K562 (cell line): Measurements from ENCODE around the gene HKDC1. TPM values are rescaled to one million over a fixed set of nuclear protein-coding genes. Genes with fewer than 3 reads are reported as not detected.

Source experiments
- ARID2 ChIP-seq: fragments of 450-650 bp; IDR thresholded peaks from 2 replicates; pipeline ENCODE4 v1.6.1; 2017; ENCODE audit warnings: antibody characterized with exemption, mild to moderate bottlenecking
- BACH1 ChIP-seq: fragments of 200-800 bp; sonication (Bioruptor generic); IDR thresholded peaks from 2 replicates; pipeline ENCODE4 v1.6.1; 2016; ENCODE audit warnings: missing genetic modification characterization, missing compliant biosample characterization
- FOXK1 ChIP-seq: sonication (generic); formaldehyde crosslinking; IDR thresholded peaks from 2 replicates; pipeline ENCODE4 v1.8.0; 2022; ENCODE audit warnings: missing genetic modification reagents, mild to moderate bottlenecking, borderline replicate concordance
- HBP1 ChIP-seq: fragments of 450-650 bp; formaldehyde crosslinking; IDR thresholded peaks from 2 replicates; pipeline ENCODE4 v1.4.0; 2022; ENCODE audit warnings: missing genetic modification characterization
- HMGN3 ChIP-seq: IDR thresholded peaks from 2 replicates; pipeline ENCODE4 v1.6.1; 2011; ENCODE audit warnings: borderline replicate concordance, low read depth, mild to moderate bottlenecking, mixed read lengths, low read length; ENCODE audit not compliant: insufficient read length; ENCODE audit errors: extremely low read depth
- HMGXB4 ChIP-seq: sonication (generic); formaldehyde crosslinking; IDR thresholded peaks from 2 replicates; pipeline ENCODE4 v1.8.1; 2023; ENCODE audit warnings: mild to moderate bottlenecking, missing genetic modification reagents
- KAT2B ChIP-seq: IDR thresholded peaks from one replicate; pipeline ENCODE4 v1.6.1; 2012; ENCODE audit warnings: low read depth, mild to moderate bottlenecking, control low read depth, inconsistent platforms, low read length, moderate library complexity
- MAZ ChIP-seq, 2 experiments: fragments of 450-650 bp in 1 of 2; sonication (generic) in 1 of 2; formaldehyde crosslinking; IDR thresholded peaks in 1 of 2; conservative IDR thresholded peaks in 1 of 2; 2 replicates each; pipeline versions ENCODE4 v1.4.0 to v1.5.0; 2020; ENCODE audit warnings: mild to moderate bottlenecking in 1 of 2, missing genetic modification reagents in 1 of 2
- MEIS2 ChIP-seq: fragments of 450-650 bp; IDR thresholded peaks from 2 replicates; pipeline ENCODE4 v1.6.1; 2014; ENCODE audit warnings: mild to moderate bottlenecking; ENCODE audit not compliant: partially characterized antibody
- NR4A1 ChIP-seq, 2 experiments: fragments of 250-450 bp in 1 of 2; fragments of 450-650 bp in 1 of 2; sonication (Bioruptor Pico) in 1 of 2; IDR thresholded peaks; 2 replicates each; pipeline versions ENCODE4 v1.4.0 to v1.6.1; 2016 to 2020; ENCODE audit warnings: mild to moderate bottlenecking in 2 of 2, missing compliant biosample characterization in 1 of 2, missing genetic modification characterization in 1 of 2, moderate library complexity in 1 of 2
- RB1 ChIP-seq: fragments of 450-650 bp; IDR thresholded peaks from 2 replicates; pipeline ENCODE4 v1.6.1; 2017; ENCODE audit warnings: low read depth, mild to moderate bottlenecking
- SMC3 ChIP-seq: conservative IDR thresholded peaks from 2 replicates; pipeline ENCODE4 v1.6.1; 2011; ENCODE audit warnings: low read depth, low read length, improper control_type of control experiment; ENCODE audit not compliant: insufficient read depth
- TARDBP ChIP-seq: fragments of 450-650 bp; IDR thresholded peaks from 2 replicates; pipeline ENCODE4 v1.6.1; 2016
- TBL1XR1 ChIP-seq, 2 experiments: IDR thresholded peaks; 2 replicates each; pipeline ENCODE4 v1.6.1; 2012; ENCODE audit warnings: improper control_type of control experiment in 2 of 2, low read length in 2 of 2, mild to moderate bottlenecking in 1 of 2
- TBP ChIP-seq: optimal IDR thresholded peaks from 2 replicates; pipeline ENCODE3; 2011; ENCODE audit warnings: low read depth, low read length, improper control_type of control experiment
- ZBED1 ChIP-seq: IDR thresholded peaks from 2 replicates; pipeline ENCODE4 v1.6.1; 2014
- ZNF224 ChIP-seq: sonication (generic); formaldehyde crosslinking; IDR thresholded peaks from 2 replicates; pipeline ENCODE4 v1.8.0; 2022; ENCODE audit warnings: mild to moderate bottlenecking, missing genetic modification reagents
- ZNF584 ChIP-seq: fragments of 200-800 bp; sonication (Bioruptor generic); IDR thresholded peaks from 2 replicates; pipeline ENCODE4 v1.6.1; 2016; ENCODE audit warnings: low read depth, mild to moderate bottlenecking, missing genetic modification characterization, missing compliant biosample characterization
- ZNF75A ChIP-seq: fragments of 450-650 bp; formaldehyde crosslinking; IDR thresholded peaks from 2 replicates; pipeline ENCODE4 v1.4.0; 2020; ENCODE audit warnings: mild to moderate bottlenecking
- polyA plus RNA-seq, 8 experiments: library from polyadenylated mRNA; depleted of rRNA in 4 of 8; stranded (reverse) in 5 of 8; unstranded in 3 of 8; fragments of >200 nt; fragmentation: Nextera tagmentation in 2 of 8; fragmentation: Illumina TruSeq in 1 of 8; extraction: Ambion mirVana in 2 of 8; extraction: Trizol in 1 of 8; gene quantifications; 2 replicates each; pipeline versions ENCODE4 v1.2.1 to v1.2.3, GENCODE V29; 2011 to 2014; ENCODE audit warnings: inconsistent platforms in 1 of 8, missing spikeins in 1 of 8
- total RNA-seq, 7 experiments: library from RNA; depleted of rRNA in 6 of 7; stranded (reverse); fragments of >200 nt in 6 of 7; fragmentation: Illumina TruSeq in 2 of 7; extraction: Trizol in 2 of 7; gene quantifications; 2 replicates each; pipeline versions ENCODE4 v1.2.1 to v1.2.3, GENCODE V29; 2011 to 2021; ENCODE audit warnings: low replicate concordance in 1 of 7
- TF ChIP-seq, protein P1 (sequence below), 2 experiments: IDR thresholded peaks; 2 replicates each; pipeline ENCODE4 v1.6.1; 2012; ENCODE audit warnings: improper control_type of control experiment in 2 of 2, low read depth in 2 of 2, low read length in 2 of 2, borderline replicate concordance in 1 of 2
- TF ChIP-seq, protein P2 (sequence below): fragments of 450-650 bp; IDR thresholded peaks from 2 replicates; pipeline ENCODE4 v1.6.1; 2016

HKDC1 gene
- total and polyA plus RNA-seq, 9 of the 15 experiments (the other 6 are each of a cell fraction or from before 2014, with no cell fraction given): 0.04 to 0.22 (median 0.11) TPM; not detected in 5

DNA sequence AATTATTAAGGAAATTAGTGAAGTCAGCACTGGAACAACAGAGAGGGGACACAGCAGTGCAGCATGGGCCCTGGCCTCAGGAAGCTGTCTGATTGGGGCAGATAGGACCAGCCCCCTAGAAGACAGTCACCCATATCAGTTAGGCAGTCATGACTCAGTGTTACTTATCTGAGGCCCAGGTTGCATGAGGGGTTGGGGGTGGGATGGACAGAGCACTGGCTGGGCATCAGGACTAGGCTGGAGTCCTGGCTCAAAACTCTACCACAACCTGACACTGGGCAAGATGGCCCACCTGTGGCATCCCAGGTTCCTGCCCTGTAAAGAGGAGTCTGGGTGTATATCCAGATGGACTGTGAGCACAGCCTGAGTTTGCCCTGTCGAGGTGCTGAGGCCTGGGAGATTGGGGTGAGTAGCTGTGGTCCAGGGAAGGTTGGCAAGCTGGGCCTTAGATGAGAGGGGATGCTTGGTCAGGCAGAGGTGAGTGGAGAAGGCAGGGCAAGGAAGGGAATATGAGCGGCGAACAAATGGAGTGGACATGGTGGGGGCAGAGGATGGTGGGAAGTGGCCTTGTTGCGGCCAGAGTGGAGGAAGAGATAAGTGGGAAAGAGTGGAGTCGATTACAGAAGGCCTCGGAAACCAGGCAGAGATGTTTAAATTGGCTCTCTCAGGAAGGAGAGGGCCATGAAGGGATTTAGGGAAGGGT lies 95.6 kb downstream of the HKDC1 start (continued):
- TF ChIP-seq HBP1 (peak; percentile 98), ARID2 (peak; percentile 69), NR4A1 (CRISPR knock-in tag; IDR thresholded peaks at IDR 0.05) (0 out of 2 replicates have a peak, but pooled peaks have one; percentile 8), NR4A1 (tag; IDR thresholded peaks at IDR 0.05) (peak; percentile 84; the same call in 1 of the 2 replicates), HMGXB4 (0 out of 2 replicates have a peak, but pooled peaks have one; percentile 30), RB1 (no peak), TBL1XR1 (IDR thresholded peaks at IDR 0.05; ENCODE audit: low read length in 2 of 2) (peak in 1 of 2 experiments; percentile 82; a peak in 2 of 4 replicates), TBP (peak; percentile 79), HMGN3 (peak; percentile 32), ZNF584 (CRISPR knock-in tag) (peak; percentile 60), FOXK1 (CRISPR knock-in tag) (no peak), ZBED1 (peak; percentile 83; the same call in 1 of the 2 replicates), ZNF75A (CRISPR knock-in tag) (0 out of 2 replicates have a peak, but pooled peaks have one; percentile 13), TARDBP (0 out of 2 replicates have a peak, but pooled peaks have one; percentile 17), MAZ (CRISPR knock-in tag; conservative IDR thresholded peaks at IDR 0.05 in 1 of 2, IDR thresholded peaks at IDR 0.05 in 1 of 2) (peak; percentile 77 to 82), SMC3 (no peak), BACH1 (peak; percentile 72), ZNF224 (CRISPR knock-in tag) (0 out of 2 replicates have a peak, but pooled peaks have one; percentile 27), KAT2B (no peak), MEIS2 (peak; percentile 66)
- TF ChIP-seq, protein P1, sequence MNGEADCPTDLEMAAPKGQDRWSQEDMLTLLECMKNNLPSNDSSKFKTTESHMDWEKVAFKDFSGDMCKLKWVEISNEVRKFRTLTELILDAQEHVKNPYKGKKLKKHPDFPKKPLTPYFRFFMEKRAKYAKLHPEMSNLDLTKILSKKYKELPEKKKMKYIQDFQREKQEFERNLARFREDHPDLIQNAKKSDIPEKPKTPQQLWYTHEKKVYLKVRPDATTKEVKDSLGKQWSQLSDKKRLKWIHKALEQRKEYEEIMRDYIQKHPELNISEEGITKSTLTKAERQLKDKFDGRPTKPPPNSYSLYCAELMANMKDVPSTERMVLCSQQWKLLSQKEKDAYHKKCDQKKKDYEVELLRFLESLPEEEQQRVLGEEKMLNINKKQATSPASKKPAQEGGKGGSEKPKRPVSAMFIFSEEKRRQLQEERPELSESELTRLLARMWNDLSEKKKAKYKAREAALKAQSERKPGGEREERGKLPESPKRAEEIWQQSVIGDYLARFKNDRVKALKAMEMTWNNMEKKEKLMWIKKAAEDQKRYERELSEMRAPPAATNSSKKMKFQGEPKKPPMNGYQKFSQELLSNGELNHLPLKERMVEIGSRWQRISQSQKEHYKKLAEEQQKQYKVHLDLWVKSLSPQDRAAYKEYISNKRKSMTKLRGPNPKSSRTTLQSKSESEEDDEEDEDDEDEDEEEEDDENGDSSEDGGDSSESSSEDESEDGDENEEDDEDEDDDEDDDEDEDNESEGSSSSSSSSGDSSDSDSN (IDR thresholded peaks at IDR 0.05; ENCODE audit: borderline replicate concordance in 1 of 2, low read depth in 2 of 2, low read length in 2 of 2): peak in 1 of 2 experiments; percentile 51; a peak in 1 of 4 replicates
- TF ChIP-seq, protein P2, sequence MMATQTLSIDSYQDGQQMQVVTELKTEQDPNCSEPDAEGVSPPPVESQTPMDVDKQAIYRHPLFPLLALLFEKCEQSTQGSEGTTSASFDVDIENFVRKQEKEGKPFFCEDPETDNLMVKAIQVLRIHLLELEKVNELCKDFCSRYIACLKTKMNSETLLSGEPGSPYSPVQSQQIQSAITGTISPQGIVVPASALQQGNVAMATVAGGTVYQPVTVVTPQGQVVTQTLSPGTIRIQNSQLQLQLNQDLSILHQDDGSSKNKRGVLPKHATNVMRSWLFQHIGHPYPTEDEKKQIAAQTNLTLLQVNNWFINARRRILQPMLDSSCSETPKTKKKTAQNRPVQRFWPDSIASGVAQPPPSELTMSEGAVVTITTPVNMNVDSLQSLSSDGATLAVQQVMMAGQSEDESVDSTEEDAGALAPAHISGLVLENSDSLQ: peak; percentile 71
